T-helper 2 cell treated with Interferon-gamma antibody and Interleukin-4, amounts not matched to agents 100 ng/mL and 5 ng/mL, for 36 hours (primary cell): ENCODE data around the gene TNIK. TPM values are rescaled to one million over a fixed set of nuclear protein-coding genes. Genes with fewer than 3 reads are reported as not detected.
"Not testable (repeated sequence)": the region's sequence is repeated elsewhere in the genome, so short reads cannot be mapped to it uniquely, and the experiment has no call there.

Experiments used
- intact Hi-C: fragments of 100-400 bp; cut with micrococcal nuclease; formaldehyde crosslinking; loops from one replicate; pipeline ENCODE4 v1.15.1; 2023
- total RNA-seq: library from RNA; stranded (reverse); gene quantifications from 2 replicates; pipeline ENCODE4 v1.2.3, GENCODE V29; 2022

Gene TNIK
- total RNA-seq, 1 donor from 2014 or later: 73.1 TPM

DNA sequence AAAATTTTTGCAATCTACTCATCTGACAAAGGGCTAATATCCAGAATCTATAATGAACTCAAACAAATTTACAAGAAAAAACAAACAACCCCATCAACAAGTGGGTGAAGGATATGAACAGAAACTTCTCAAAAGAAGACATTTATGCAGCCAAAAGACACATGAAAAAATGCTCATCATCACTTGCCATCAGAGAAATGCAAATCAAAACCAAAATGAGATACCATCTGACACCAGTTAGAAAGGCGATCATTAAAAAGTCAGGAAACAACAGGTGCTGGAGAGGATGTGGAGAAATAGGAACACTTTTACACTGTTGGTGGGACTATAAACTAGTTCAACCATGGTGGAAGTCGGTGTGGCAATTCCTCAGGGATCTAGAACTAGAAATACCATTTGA is 36.1 kb downstream of the TNIK start:
- intact Hi-C loops: not testable (repeated sequence)

DNA sequence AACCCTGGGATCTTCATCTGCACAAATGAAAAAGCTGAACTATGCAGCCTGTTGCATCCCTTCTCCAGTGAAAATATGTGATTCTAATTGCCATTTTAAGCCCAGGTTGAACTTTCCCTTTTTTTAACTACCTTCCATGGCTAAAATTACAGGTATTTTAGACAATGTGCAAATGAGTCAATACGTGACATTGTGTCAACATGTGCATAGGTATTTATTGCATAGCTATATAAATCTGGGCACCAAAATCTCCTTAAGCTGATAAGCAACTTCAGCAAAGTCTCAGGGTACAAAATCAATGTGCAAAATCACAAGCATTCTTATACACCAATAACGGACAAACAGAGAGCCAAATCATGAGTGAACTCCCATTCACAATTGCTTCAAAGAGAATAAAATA is 37.4 kb downstream of the TNIK start:
- intact Hi-C loops: not testable (repeated sequence)

DNA sequence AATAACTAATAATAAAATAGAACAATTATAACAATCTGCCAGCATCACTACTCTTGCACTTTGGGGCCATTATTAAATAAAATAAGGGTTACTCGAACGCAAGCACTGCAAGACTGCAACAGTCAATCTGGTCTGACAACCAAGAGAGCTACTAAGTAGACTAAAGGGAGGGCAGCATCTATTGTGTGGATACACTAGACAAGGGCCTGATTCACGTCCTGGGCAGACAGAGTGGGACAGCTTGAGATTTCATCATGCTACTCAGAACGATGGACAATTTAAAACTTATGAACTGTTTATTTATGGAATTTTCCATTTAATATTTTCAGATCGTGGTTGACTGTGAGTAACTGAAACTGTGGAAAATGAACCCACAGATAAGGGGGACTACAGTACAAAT is 39.5 kb downstream of the TNIK start:
- intact Hi-C loops: no loop called here

DNA sequence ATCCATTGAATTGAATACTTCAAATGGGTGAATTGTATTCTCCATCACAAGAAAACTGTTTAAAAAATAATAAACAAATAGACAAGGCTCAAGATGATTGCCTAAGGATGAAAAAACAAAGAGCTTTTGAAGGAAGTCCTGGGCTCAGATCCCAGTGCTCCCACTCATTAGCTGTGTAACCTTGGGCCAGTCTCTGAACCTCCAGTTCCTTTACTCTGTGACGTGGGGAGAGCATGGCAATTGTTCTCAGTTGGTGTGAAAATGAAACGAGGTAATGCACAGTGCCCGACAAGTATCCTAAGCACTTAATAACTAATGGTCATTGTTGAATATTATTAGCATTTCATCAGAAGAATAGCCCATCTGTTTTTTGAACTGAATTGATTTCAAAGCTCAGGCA is 40.7 kb downstream of the TNIK start:
- intact Hi-C loops: no loop called here

DNA sequence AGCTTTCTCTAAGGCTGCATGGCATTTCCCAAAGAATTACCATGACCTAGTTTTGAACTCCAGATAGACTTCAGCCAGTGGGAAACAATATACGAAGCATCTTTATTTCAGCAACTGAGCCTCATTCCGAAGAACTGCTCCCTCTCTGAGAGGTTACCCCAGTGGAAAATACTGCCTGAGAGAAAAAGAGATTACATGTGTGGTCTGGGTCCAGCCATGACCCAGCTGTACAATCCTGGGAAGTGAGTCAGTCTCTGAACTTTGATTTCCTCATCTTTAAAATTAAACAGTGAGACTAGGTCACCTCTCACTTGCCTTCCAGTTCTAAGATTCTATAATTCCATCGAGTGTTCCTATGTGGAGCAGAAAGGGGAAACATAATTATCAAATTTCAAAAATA is 42.4 kb downstream of the TNIK start:
- intact Hi-C loops: no loop called here

DNA sequence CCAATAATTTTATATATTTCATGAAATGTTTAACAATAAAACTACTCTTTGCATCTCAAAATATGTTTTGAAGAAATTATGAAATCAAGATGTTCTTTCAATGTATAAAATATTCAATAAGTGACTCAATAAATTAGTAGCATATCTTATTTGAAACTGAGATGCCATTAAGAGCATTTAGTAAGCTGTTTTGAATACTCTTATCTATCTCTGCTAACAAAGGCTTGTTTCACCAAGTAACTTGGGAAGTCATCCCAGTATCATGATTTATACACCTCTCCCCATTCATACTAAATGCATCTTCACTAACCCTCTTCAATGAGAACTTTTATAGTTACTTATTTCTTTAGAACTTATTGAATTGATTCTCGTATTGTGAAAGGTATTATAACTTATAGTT is 43.1 kb downstream of the TNIK start:
- intact Hi-C loops: no loop called here

DNA sequence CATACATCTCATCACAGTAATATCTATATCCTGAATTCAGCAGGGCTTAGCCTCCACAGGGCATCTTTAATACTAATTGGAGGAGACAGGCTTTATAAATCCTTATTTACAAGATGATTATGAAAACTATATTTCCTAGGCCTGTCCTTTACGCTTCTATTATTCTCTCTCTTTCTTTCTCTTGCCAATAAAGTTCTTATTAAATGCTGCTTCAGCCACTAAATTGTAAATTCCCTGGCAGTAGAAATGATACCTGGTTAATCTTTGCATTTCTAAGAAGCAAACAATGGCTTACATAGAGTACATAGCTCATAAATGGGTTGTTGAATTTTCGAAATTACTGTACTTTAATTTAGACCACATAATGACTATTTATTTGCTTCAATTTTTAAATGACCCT is 43.5 kb downstream of the TNIK start:
- intact Hi-C loops: no loop called here

DNA sequence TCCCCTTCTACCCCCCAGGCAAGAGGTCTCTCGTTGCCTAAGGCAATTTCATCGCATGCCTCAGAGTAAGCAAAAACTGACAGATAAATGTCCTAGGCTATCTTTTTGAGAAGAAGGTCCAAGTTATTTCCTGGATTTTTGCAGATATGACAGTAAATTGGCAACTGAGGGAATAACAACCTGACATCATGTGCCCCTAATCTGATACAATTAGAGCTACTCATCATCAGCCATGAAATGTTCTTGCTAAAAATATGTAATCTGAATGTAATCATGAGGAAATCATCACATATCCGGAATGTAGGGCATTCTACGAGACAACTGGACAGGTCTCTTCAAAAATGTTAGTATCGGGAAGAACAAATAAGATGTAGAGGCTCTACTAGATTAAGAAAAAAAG is 44.1 kb downstream of the TNIK start:
- intact Hi-C loops: no loop called here

DNA sequence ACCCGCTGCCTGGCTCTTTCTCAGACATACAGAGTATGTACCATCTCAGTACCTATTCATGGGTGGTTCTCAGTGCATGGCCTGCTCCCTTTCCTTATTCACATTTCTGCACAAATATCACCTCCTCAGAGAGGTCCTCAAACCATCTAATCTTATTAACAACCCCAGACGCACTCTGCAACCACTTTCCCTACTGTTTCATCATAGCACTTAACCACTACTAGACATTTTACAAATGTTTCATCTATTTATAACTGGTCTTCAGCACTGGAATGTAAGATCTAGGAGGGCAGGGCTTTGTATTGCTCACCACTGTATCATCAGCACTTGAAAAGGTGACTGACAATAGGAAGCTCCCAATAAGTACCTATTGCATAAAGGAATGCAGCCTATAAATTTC is 45.1 kb downstream of the TNIK start:
- intact Hi-C loops: no loop called here

DNA sequence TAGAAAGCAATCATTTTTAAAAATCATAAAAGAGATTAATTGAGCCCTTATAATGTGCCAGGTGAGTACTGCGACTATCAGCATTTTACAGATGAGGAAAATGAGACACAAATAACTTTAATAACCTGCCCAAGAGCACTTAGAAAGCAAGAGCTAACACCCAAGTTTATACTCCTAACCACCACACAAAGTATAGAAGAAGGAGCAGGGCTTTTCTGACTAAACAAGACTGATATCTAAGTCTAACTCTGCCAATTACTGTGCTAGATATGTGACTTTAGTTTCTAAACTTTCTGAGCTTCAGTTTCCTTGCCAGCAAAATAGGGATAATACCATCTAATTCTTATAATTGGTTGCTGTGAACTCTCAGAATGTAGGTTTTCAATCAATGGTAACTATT is 47.7 kb downstream of the TNIK start:
- intact Hi-C loops: no loop called here

DNA sequence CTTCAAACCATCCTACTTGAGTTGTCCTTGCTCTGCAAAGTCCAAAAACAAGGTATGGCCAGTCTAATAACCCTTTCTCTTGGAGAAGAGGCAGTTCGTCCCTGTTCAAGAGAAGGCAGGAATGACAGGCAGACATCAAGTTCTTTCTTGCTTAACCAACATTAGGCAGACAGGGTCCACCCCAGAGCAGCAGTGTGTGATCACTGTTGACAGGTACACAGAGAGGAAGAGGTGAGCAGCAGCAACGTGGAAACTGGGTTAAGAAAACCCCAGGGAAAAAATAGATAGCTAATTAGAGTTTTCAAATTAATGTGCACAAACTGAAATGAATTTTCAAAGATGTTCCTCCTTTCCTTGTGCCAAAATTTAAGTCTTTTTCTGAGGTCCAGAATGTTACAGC is 48.2 kb downstream of the TNIK start:
- intact Hi-C loops: no loop called here

DNA sequence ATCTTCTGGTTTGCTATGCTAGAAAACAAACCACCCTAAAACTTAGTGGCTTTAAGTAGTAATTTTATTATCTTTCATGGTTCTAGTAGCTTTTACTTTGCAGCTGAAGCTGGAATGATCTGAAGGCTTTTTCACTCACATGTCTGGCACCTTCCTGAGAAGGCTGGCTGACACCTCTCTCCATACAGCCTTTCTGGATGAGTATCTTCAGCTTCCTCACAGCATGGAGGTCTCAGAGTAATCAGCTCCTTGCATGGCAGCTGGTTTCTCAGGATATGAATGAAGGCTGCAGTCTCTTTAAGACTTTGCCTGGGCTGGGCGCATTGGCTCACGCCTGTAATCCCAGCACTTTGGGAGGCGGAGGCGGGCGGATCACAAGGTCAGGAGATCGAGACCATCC is 50.0 kb downstream of the TNIK start:
- intact Hi-C loops: no loop called here

DNA sequence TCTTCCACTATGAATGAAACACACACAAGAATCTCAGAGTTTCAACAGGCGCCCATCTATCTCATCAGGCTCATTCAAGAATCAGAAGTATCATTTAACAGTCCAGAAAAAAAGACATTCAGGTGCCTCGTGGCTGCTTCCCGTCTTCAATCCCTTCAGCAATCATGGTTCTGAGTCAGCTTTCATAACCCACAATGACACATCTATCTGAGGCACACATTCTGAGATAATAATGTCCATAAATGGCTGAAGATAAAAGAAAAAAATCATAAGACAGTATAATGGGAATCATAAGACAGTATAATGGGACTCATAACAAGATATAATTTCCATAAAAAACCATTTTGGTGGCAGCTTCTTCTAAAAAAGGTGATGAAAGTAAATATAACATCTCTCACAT is 52.4 kb downstream of the TNIK start:
- intact Hi-C loops: loop anchor here (5.0 kb wide), 1 partner anchor 50 kb away; no protein-coding TSS in a partner anchor

DNA sequence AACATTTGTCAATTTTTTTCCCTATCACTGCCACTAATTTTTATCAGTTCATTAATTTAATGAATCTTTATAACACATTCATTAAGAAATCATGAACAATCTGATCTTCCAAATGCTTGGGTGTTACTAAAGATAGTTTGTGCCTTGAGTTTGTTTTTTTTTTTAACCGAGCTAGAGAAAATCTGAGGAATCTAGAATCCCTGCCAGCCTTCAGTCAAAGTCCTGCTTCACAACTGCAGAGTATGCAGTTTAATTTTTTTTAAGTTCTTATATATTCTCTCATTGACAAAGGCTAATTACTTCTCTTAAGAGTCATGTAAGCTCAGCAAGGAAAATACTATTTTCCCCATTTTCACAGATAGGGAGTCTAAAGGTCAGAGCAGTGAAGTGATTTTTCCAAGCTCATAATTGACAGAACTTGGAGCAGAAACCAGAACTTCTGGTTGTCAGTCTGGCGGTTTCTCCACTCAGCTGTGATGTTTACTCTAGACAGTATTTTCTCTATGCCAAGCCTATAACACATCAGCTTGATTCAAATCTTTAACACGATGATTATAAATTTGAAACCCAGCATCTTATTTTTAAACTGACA is 55.7 kb downstream of the TNIK start:
- intact Hi-C loops: no loop called here

DNA sequence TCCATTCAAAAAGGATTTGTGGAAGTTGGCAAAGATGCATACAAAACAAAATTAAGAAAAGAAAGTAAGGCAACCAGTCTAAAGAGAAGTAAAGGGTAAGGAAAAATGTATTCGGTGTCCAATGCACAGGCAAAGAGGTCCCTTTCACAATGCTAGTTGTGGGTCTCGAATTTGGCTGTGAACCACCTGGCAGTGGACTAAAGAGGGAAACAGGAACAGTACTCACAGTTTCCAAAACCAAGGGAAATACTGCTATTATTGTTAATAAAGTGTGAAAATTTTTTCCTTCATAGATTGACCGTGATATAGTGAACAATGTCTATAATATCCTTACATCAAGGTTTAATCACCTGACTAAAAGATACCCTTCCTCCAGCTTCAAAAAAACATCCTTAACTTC is 57.9 kb downstream of the TNIK start:
- intact Hi-C loops: no loop called here

DNA sequence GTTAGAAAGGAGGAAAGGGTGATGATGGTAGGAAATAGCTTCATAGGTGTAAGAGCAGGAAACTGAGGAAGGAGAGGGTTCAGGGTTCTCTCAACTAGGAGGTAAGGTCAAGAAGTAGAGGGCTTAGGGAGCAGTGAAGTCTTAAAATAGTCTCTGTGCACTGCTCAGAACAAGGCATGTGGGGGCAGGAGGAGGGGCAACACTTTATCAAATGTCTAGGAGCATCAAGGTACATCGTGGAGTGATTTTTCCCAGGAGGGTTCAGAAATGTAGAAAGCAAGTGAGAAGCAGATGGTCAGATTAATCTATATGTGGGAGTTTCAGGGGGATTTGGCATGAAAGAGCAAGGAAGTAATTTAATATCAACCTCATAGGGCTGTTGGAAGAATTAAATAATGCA is 58.8 kb downstream of the TNIK start:
- intact Hi-C loops: no loop called here

DNA sequence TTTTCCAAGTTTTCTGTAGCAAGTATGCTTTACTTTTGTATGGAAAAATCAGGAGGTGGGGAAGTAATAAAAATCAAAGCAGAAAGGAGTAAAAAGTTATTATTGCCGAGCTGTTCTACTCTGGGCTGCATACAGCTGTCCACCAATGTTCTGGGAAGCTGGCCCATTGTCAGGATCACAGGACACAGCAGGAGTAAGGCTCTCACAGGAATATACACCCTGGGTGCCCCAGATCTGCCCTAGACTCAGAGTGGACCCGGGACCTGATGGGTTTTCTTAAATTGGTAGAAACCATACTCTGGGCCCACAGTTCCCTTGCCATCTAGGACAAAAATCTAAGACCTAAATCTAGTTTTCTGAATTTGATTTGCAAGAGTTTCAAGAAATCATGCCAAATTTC is 60.4 kb downstream of the TNIK start:
- intact Hi-C loops: no loop called here

DNA sequence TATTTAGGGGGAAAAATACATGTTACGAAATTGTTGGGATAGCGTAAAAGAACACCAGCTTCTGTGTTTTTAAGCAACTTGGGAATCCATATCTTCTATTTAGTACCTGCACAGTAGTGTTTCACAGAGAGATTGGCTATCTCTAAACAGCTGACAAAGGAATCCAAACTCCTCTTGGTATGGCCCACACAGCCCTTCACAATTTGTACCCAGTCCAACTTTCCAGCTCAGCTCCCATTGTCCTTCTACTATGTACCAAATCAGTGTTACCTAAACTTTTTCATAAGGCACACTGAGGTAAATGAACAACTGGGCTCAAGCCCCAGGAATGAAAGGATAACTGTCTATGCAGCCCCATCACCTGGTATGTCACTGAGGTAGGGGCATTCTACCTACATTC is 61.9 kb downstream of the TNIK start:
- intact Hi-C loops: no loop called here

DNA sequence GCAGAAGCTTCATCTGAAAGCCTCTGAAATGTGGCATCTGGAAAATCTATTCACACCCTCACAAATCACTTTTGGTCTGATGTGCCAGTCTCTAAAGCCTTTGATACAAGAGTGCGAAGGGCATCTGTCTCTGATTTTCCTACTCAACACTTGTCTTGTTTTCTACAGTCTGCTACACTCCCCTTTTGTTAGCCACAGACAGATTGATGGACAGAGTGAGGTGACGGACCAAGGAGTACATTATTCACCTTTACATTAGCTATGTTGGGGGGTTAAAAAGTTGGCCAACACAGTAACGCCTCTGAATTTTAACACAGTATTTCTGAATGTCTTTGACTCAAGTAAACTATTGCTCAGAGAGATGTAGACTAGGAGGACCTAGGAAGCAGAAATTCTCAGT is 63.1 kb downstream of the TNIK start:
- intact Hi-C loops: no loop called here

DNA sequence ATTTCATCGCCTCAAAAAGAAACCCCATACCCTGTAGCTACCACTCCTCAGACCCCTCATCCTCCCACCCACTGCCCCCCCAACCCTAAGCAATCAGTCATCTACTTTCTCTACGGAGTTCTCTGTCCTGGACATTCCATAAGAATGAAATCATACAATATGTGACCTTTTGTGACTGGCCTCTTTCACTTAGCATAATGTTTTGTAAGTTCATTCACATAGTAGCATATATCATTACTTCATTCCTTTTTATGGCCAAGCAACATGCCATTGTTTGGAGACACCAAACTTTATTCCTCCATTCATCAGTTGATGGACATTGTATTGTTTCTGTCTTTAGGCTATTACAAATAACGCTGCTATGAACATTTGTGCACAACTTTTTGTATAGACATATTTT is 64.2 kb downstream of the TNIK start:
- intact Hi-C loops: no loop called here

DNA sequence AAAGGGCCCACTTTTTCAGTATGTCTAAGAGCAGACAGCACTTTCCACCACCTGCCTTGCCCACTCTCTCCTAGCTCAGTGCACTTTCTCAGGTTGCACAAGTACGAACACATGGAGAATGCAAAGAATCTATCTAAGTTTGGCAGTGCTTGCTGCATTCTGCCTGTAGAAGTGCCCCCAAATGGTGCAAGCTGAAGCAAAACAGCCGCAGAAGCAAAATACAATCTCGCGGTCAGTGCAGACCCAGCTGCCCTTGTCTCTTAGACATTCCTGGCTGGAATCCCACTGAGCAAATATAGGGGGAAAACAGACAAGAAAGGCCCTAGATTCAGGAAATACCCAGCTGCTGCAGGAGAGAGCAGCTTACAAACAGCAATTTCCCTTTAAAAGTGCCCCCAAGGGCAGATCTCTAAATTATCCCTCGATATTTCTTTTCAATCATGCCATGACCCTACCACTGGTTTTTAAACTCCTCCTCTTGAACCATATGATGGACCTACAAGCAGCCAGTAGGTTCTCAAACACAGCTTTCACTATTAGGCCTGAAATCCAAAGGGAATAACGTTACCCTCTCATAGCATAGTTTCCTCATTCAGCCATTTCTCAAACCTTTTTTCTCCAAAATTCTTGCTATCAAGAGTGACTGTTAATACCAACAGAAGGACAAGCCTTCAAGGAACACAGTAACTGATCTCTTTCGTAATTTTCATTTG is 67.0 kb downstream of the TNIK start:
- intact Hi-C loops: no loop called here

DNA sequence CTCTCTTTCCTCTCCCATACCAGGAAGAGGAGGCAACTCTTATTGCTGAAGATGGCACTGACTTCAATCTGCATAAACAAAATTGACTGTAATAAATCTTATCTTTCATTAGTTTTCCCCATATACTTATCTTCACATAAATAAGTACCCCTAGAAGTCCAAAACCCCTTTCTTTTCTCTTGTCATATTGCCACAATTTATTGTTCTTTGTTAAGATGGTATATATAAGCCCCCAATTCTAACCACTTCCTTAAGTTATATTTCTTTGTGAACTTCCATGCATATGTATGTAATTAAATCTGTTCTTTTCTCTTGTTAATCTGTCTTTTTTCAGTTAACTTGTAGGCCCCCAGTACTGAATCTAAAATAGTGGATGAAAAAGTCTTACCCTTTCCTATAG is 68.8 kb downstream of the TNIK start:
- intact Hi-C loops: no loop called here
